GM18499 (cell line): ENCODE results near the gene SGPP1.
"Not testable (repeated sequence)": the region's sequence is repeated elsewhere in the genome, so short reads cannot be mapped to it uniquely, and the experiment has no call there.

Experiments
- ATAC-seq: cut with Tn5 transposase; IDR thresholded peaks from one replicate; pipeline ENCODE4 v1.9.1; 2021; ENCODE audit warnings: moderate number of reproducible peaks; ENCODE audit not compliant: insufficient read depth, unreplicated experiment

SGPP1 gene

DNA sequence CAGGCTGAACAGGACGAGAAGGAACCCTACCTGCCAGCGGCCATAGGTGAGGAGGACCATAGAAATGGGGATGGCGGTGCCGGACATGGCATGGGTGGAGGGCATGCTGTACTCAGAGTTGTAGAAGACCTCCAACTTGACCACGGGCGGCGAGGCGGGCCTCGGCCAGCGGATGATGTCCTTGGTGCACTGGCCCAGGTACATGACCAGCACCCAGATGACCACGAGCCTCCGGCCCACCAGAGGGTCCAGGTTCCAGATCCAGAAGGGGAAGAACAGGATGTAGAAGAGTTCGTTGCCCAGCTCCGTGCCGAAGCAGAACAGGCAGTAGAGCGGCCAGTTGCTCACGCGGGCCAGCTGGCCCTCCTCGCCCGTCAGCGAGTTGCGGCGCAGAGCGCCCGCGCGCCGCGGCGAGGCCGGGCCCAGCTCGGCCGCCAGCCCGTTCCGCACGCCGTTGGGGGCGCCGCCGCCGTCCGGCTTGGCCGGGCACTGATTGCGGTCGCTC is 582 bp downstream of the SGPP1 start:
- ATAC-seq = peak; percentile 12

DNA sequence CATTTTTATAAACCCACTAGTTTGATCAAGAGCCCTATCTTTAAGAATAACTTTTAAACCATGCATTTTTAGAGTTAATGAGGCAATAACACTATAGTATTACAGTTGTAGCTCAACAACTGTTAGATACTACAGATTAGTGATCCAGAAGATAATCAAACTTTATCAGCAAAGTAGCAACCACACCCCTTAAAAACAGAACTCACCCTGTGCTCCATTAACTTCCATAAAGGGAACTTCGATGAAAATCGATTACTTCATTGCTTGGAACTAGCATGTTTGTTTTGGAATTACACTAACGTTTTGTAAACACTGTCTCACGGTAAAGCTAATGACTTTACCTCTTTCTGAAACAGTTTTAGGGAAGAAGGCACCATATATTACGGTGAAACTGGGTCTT is 1.4 kb downstream of the SGPP1 start:
- ATAC-seq = no peak

GRCh38 chr14:63725786-63726460 is 1.9 kb downstream of the SGPP1 start:
- ATAC-seq = no peak

GRCh38 chr14:63717702-63718101 is 10.2 kb downstream of the SGPP1 start:
- no peak for ATAC-seq

DNA sequence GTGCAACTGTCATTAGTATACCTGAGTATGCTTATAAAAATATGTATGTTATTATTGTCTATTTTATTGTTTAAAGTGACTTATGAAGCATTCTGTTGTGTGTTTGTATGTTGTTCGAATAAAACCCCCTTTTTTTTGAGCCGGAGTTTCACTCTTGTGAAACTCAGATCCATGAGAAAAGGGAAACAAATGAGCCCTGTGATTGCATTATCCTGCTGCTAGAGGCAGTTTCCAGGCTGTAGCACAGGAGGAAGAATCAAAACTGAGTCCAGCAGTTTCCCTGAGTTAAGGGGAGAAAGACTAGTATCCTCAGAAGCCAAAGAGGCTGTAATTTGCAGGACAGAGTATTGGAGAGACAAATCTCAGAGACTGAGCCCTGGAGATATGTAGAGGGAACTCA is 12.5 kb downstream of the SGPP1 start:
- ATAC-seq = no peak

GRCh38 chr14:63713764-63714163 is 14.1 kb downstream of the SGPP1 start:
- no peak for ATAC-seq

- ATAC-seq = no peak
Observed at GRCh38 chr14:63713058-63713457, 14.8 kb downstream of the SGPP1 start.

DNA sequence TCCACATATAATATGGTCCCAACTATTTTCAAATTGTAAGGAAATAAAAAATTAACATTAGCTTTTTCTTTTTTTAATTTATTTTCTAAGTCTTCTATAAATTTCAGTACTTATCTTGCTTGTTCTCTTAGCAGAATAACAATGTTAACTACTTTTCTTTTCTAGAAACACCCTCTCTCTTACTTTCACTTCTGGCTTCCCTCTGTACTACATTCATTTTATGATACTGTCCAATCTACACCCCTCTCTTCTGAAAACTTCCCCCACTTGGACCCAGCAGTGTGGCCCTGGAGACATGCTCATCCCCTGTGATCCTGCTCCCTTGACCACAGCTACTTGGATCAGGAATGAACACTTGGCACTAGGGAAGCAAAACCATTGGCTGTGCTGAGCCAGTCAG is 15.7 kb downstream of the SGPP1 start:
- no peak for ATAC-seq

DNA sequence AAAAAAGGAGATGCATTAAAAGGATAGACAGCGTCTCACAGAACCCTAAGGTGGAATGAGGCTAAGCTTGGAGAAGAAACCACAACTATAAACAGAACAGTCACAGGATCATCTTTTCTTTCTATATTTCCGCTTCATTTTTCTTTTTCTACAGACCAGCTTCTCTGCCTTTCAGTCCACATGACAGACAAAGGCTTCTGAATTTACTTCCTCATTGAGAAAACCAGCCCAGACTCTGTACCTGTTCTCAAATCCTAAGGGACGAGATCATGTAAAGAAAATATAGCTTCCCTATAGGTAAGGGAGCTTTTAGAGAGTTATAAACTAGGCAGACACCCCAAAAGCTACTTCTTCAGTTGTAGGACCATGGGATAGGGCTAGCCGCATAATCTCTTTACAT is 17.4 kb downstream of the SGPP1 start:
- no peak for ATAC-seq

DNA sequence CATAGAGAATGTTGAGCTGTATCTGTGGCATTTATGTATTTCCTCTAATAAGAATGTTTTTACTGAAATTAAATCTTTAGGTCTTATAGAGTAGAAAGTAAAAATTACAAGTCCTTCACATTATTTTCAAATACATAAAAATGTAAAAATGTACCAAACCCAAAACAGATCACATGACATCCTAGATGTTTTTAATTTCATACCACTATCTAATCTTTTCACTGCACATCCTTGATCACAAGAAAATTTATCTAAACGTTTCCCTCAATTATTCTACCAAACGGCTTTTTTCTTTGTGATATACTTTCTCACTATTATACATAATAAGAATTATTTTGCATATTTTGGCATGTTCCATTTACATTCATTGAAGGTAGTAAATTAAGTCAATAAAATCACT is 18.3 kb downstream of the SGPP1 start:
- ATAC-seq = no peak

DNA sequence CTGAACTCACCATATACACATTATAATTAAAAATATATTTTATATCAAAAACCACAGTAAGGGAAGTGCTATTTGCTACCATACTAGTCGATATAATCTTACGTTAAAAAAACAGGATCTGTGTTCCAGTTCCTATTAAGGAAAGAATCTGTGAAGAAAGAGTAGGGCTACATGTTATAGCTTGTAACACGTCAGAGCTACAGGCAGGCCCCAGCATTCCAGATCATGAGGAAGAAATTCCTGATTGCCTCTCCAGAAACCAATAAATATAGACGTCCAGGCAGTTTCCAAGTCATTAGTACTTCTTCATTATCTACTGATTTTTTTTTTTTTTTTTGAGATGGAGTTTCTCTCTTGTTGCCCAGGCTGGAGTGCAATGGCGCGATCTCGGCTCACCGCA is 20.6 kb downstream of the SGPP1 start:
- ATAC-seq = no peak

- ATAC-seq = no peak
Observed at GRCh38 chr14:63705561-63706070, 22.2 kb downstream of the SGPP1 start.

GRCh38 chr14:63702530-63702929 is 25.3 kb downstream of the SGPP1 start:
- ATAC-seq = not testable (repeated sequence)

DNA sequence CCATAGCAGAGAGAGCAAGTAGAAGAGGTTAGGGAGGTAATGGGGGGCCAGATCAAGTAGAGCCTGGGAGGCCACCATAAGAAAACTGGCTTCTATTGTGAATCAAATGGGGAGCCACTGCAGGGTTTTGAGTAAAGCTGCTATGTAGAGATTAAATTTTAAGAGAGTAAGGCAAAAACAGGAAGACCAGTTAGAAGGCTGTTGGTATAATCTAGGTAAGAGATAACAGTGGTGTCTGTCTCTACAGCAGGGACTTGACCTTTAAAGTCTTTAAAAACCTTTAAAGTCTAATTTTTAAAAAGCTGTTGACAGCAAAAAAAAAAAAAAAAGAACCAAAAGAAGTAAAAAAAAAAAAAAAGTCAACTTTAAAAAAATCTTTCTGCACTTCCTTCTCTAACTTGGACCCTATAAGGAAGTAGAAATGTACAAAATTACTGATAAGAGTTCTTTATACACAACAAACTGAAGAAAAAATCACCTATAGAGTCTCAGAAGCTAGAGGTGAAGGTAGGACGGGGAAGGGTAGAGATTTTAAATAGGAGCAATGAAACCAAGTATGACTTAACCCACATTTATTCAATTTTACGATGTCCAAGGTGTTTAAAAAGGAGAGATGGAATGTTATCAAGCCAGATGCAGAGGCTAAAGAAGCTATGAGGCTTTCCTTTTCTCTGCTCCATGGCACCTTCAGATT is 26.1 kb downstream of the SGPP1 start:
- ATAC-seq = no peak

DNA sequence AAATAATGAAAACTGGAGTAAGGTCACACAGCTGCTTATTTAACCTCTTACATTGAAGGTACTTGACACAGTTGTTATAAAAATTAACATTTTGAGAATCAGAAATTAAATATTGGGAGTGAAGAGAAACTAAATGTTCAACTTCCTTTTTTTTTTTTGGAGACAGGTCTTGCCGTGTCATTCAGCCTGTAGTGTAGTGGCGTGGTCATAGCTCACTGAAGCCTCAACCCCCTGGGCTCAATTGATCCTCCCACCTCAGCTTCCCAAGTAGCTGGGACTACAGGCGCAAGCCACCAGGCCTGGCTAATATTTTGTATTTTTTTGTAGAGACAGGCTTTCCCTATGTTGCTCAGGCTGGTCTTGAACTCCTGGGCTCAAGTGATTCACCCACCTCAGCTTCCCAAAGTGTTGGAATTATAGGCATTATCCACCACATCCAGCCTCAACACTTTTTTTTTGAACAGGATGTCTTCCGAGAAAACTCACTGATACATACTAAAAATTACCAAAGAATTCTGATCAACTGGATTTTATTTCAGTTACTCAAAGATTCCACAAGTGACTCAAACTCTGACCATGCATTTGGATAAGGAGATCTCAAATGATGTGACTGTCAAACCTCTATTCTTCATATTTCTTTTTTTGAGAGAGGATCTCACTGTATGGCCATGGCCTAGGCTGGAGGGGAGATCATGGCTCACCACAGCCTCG is 35.4 kb downstream of the SGPP1 start:
- no peak for ATAC-seq

- no peak for ATAC-seq
Observed at GRCh38 chr14:63689132-63689531, 38.7 kb downstream of the SGPP1 start.

DNA sequence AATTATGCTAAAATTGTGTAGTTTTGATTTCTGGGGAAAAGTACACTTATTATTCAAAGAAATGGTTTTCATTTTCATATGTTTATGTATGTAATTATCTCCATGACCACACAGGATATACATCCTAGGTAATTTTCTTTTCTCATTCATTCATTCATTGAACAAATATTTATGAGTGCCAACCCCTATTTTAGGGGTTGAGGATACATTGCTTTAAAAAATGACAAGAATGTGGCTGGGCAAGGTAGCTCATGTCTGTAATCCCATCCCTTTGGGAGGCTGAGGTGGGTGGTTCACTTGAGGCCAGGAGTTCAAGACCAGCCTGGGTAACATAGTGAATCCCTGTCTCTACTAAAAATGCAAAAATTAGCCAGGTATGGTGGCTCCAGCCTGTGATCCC is 40.9 kb downstream of the SGPP1 start:
- ATAC-seq = no peak

DNA sequence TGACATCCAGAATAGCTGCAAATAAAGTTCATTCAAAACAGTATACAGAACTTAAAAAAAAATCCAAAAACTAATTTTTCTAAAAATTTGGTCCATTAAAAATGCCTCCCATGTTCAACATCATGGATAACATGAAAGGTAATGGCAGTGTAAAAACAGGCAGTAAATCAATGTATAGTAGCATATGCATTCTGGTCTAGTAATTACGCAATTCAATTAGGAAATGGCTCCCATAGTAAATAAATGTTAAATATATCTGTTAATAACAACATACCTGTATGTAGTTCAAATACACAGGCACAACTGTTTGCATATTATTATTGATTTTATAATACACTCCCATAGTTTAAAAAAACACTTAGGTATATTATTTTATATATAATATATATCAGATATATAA is 42.5 kb downstream of the SGPP1 start:
- no peak for ATAC-seq

DNA sequence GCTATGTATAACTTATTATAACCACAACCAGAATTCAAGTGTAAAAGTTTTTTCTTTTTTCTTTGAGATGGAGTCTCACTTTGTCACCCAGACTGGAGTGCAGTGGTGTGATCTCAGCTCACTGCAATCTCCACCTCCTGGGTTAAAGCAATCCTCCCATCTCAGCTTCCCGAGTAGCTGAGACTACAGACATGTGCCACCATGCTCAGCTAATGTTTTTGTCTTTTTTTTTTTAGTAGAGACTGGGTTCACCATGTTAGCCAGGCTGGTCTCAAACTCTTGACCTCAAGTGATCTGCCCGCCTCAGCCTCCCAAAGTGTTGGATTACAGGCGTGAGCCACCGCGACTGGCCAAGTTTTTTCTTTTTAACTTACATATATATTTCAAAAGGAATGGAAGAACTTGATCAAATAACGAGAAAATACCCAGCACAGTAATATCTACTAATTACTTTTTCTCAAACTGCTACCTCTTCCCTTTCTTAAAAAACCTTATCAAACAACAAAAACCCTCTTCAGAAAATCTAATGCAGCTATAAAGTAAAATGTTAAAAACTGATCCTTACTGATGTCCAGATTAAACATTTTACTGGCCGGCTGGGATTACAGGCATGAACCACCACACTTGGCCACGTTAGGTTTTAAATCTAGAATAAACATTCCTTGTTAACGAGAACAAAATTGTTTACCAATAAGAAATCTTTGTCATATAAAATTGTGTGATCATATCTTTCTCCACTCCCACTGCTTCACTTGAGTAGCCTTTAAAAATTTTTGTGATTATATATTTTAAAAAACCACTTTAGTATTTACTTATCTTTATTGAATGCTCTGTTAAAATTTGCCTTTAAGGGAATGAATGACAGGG is 44.9 kb downstream of the SGPP1 start:
- no peak for ATAC-seq

- ATAC-seq = no peak
Observed at GRCh38 chr14:63678536-63678935, 49.3 kb downstream of the SGPP1 start.
